GM15510 (cell line): ENCODE data around the gene RPS6KA1.

Experiments used
- POLR2A ChIP-seq: IDR thresholded peaks from 3 replicates; pipeline ENCODE4 v1.6.1; 2011; ENCODE audit warnings: borderline replicate concordance; ENCODE audit not compliant: insufficient read length; ENCODE audit errors: extremely low read depth

RPS6KA1 gene

GRCh38 chr1:26603856-26604255 lies 74.3 kb downstream of the RPS6KA1 start:
- no peak for TF ChIP-seq POLR2A

GRCh38 chr1:26607186-26607585 lies 77.6 kb downstream of the RPS6KA1 start:
- TF ChIP-seq POLR2A, result no peak

GRCh38 chr1:26608895-26609294 lies 79.3 kb downstream of the RPS6KA1 start:
- TF ChIP-seq POLR2A, result no peak

GRCh38 chr1:26610781-26611180 lies 81.2 kb downstream of the RPS6KA1 start:
- TF ChIP-seq POLR2A, result no peak

- TF ChIP-seq POLR2A, result no peak
These were observed 85.3 kb downstream of the RPS6KA1 start for GRCh38 chr1:26614655-26615411.

- TF ChIP-seq POLR2A, result no peak
These were observed 87.3 kb downstream of the RPS6KA1 start for GRCh38 chr1:26616881-26617280.

- no peak for TF ChIP-seq POLR2A
These were observed 89.0 kb downstream of the RPS6KA1 start for GRCh38 chr1:26618561-26618960.
